Right lobe of liver (tissue), 6 donors: ENCODE data around the gene GALC. TPM values are rescaled to one million over a fixed set of nuclear protein-coding genes. Genes with fewer than 3 reads are reported as not detected.

Experiments
- ATAC-seq, 4 donors: fragments of 200-7000 bp; cut with Tn5 transposase; one replicate each; pipeline ENCODE4 v1.9.1; 2020; ENCODE audit warnings: mild to moderate bottlenecking in 4 of 4, moderate library complexity in 4 of 4
- DNase-seq, 3 donors: peaks; one replicate each; pipeline ENCODE4 v3.0.0-alpha.2; 2020
- H3K27ac ChIP-seq, 3 donors: fragments of 200-600 bp; one replicate each; pipeline ENCODE4 v1.8.0; 2022
- H3K27me3 ChIP-seq, 2 donors: fragments of 200-600 bp; one replicate each; pipeline ENCODE4 v1.8.0; 2022
- H3K36me3 ChIP-seq, 4 donors: fragments of 200-600 bp; sonication (generic) in 1 of 4; one replicate each; pipeline versions ENCODE4 v1.5.1 to v1.8.0; 2017 to 2022; ENCODE audit warnings: control low read depth in 1 of 4
- H3K4me1 ChIP-seq, 4 donors: fragments of 200-600 bp; sonication (generic) in 1 of 4; one replicate each; pipeline versions ENCODE4 v1.5.1 to v1.8.0; 2017 to 2022; ENCODE audit warnings: control low read depth in 1 of 4
- H3K4me3 ChIP-seq, 3 donors: fragments of 200-600 bp; one replicate each; pipeline ENCODE4 v1.8.0; 2022
- H3K9me3 ChIP-seq, 4 donors: fragments of 200-600 bp; sonication (generic) in 1 of 4; one replicate each; pipeline versions ENCODE4 v1.5.1 to v1.8.0; 2017 to 2022; ENCODE audit warnings: control low read depth in 1 of 4
- CTCF ChIP-seq, 4 donors: fragments of 200-600 bp in 3 of 4; fragments of 450-650 bp in 1 of 4; IDR thresholded peaks; one replicate each; pipeline versions ENCODE4 v1.5.1 to v1.8.0; 2016 to 2022; ENCODE audit warnings: antibody characterized with exemption in 4 of 4, mild to moderate bottlenecking in 2 of 4
- POLR2A ChIP-seq: fragments of 450-650 bp; IDR thresholded peaks from one replicate; pipeline ENCODE4 v1.6.1; 2017; ENCODE audit warnings: antibody characterized with exemption, mild to moderate bottlenecking
- WGBS: methylation state at CpG from one replicate; pipeline ENCODE4 v1.1.6; 2018; ENCODE audit warnings: low coverage, low lambda C conversion rate; ENCODE audit not compliant: insufficient coverage; ENCODE audit errors: missing lambda C conversion rate; 5-methylcytosine and 5-hydroxymethylcytosine counted together
- intact Hi-C, 2 donors: fragments of 100-400 bp; cut with DNase I; formaldehyde crosslinking; loops; one replicate each; pipeline versions ENCODE4 v1.11.2 to v1.14.1; 2022
- total RNA-seq, 6 experiments: library from RNA; depleted of rRNA in 2 of 6; stranded (reverse); fragments of >200 nt in 2 of 6; fragmentation: NEBNext Ultra II Directional in 3 of 6; extraction: Animal tissue kit (Norgen Biotek cat#: 25700) in 3 of 6; gene quantifications; one replicate each; pipeline versions ENCODE4 v1.1.0 to v1.2.4, GENCODE V29; 2016 to 2023
- donor health status: DM: no; HTN: yes; CAD: no.
- donor health status: DM: no; HTN: no; CAD: no.
- donor health status: DM: no; HTN: no; CAD: no.
- donor health status: DM: no; HTN: yes; CAD: no.
- donor health status: DM: no; HTN: yes; CAD: no.

Gene GALC
- total RNA-seq, 6 experiments from 2014 or later, result 8.3 to 23.5 (median 10.3) TPM

- H3K36me3 ChIP-seq, result peaks cover 0 to 5% (median 0%) of the 10 kb centered on the region in 4 donors
- no peak for DNase-seq
- no peaks in the 10 kb centered on the region for H3K27me3 ChIP-seq
- WGBS, result 58% methylated on average over 6 of the region's 6 CpGs
- intact Hi-C loops, result no loop called here
- no peak for ATAC-seq
- H3K4me1 ChIP-seq, result no peaks in the 10 kb centered on the region
- H3K27ac ChIP-seq, result no peak overlapping the region
- no peaks in the 10 kb centered on the region for H3K9me3 ChIP-seq
- H3K4me3 ChIP-seq, result no peak overlapping the region
- TF ChIP-seq POLR2A, result no peak
- no peak for TF ChIP-seq CTCF (IDR thresholded peaks at IDR 0.05)
Observed at GRCh38 chr14:87955501-87955900, 37.5 kb downstream of the GALC start.

- Histone ChIP-seq H3K4me1 (no peaks in the 10 kb centered on the region), H3K4me3 (no peak overlapping the region), H3K9me3 (no peaks in the 10 kb centered on the region), H3K27me3 (no peaks in the 10 kb centered on the region), H3K27ac (no peak overlapping the region), H3K36me3 (peaks cover 0 to 9% (median under 1%) of the 10 kb centered on the region in 4 donors)
- intact Hi-C loops, result no loop called here
- 48% methylated on average over 3 of the region's 3 CpGs for WGBS
- no peak for TF ChIP-seq CTCF (IDR thresholded peaks at IDR 0.05)
- TF ChIP-seq POLR2A, result no peak
- ATAC-seq (no peak), DNase-seq (no peak)
Observed at GRCh38 chr14:87952307-87953094, 40.5 kb downstream of the GALC start.

GRCh38 chr14:87944987-87945604 is 47.9 kb downstream of the GALC start:
- Histone ChIP-seq H3K27ac (no peak overlapping the region), H3K9me3 (no peaks in the 10 kb centered on the region), H3K27me3 (no peaks in the 10 kb centered on the region), H3K4me3 (no peak overlapping the region), H3K4me1 (no peaks in the 10 kb centered on the region), H3K36me3 (peaks cover 0 to 30% (median 7%) of the 10 kb centered on the region in 4 donors)
- no peak for DNase-seq
- 28% methylated on average over 4 of the region's 4 CpGs for WGBS
- peak; percentile 63 to 81 (median 74) for ATAC-seq
- TF ChIP-seq POLR2A (no peak), CTCF (IDR thresholded peaks at IDR 0.05) (peak; percentile 49 to 78 (median 63))
- intact Hi-C loops, result no loop called here

- Histone ChIP-seq H3K36me3 (peaks cover 0 to 30% (median 6%) of the 10 kb centered on the region in 4 donors), H3K27ac (no peak overlapping the region), H3K27me3 (no peaks in the 10 kb centered on the region), H3K4me3 (no peak overlapping the region), H3K4me1 (no peaks in the 10 kb centered on the region), H3K9me3 (no peaks in the 10 kb centered on the region)
- DNase-seq, result no peak
- intact Hi-C loops, result no loop called here
- WGBS, result 94% methylated on average over 2 of the region's 2 CpGs
- no peak for TF ChIP-seq POLR2A
- TF ChIP-seq CTCF (IDR thresholded peaks at IDR 0.05), result no peak
- ATAC-seq, result no peak
Observed at GRCh38 chr14:87940894-87941293, 52.1 kb downstream of the GALC start.
